Limb (tissue), 2 donors: ENCODE results near the gene DDX54.

Experiments
- DNase-seq, 2 donors: peaks; one replicate each; pipeline ENCODE4 v3.0.0-alpha.2; 2016; ENCODE audit errors: extremely low spot score in 2 of 2

Gene DDX54

DNA sequence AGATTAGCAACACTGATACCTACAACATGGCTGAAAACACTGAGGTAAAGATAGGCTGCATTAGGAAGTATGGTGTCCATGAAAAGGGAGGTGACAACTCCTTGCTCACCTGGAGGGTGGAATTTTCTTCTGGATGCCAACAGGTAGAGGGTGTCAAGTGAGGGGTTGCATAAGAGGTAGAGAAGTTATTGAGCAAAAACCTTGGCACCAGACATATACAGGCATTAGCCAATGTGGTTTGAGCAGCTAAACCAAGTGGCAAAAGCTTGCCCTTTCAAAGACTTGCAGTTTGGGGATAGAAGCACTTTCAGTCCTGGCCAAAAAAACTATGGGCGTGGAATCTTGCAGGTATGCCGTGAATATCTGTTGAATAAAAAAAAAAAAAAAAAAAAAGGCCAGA is 4.1 kb upstream of the DDX54 start:
- no peak for DNase-seq

DNA sequence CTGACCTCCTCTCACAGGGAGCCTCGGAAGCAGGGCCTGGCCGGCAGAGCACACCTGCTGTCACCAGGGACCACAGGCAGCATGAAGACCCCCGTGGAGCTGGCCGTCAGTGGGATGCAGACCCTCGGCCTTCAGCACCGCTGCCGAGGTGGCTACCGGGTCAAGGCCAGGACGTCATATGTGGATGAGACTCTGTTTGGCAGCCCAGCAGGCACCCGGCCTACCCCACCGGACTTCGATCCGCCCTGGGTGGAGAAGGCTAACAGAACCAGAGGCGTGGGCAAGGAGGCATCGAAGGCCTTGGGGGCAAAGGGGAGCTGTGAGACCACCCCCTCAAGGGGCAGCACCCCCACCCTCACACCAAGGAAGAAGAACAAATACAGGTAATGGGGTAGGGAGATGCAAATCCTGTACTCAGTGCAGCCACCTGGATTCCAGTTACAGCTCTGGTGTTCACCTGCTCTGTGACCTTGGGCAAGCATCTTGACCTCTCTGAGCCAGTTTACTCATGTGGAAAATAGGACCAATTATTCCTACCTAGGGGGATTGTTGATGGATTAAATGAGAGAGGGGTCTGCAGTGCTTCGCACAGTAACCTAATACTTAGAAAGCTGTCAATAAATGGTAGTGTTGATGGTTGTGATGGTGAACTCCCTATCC is 1.5 kb upstream of the DDX54 start:
- DNase-seq, result no peak

DNA sequence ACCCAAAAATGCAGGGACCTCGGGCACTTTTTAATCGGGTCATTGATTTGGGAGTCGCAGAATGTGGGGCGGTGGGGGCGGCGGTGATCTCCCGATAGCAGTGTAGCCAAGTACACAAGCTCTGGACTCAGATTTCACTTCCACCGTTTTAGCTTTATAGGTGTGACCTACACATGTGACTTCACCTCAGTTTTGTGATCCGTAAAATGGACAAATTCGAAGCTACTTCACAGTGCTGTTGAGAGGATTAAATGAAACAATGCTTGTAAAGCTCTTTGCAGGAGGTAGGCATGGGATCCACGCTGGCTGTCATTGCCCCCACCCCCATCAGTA is 721 bp upstream of the DDX54 start:
- no peak for DNase-seq

DNA sequence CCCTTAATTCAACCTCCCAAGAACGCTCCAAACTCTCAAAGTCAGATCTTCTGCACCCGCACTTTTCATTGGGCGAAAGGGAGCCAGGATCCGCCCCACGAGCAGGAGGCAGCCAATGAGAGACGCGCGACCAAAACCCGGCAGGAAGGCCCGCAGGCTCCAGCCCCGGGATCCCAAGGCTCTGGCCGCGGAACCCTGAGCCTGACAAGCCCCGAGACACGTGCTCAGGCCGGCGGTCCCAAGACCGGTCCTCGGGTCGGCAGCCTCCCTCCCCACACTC is 438 bp downstream of the DDX54 start:
- DNase-seq, result peak; percentile 91 to 92

DNA sequence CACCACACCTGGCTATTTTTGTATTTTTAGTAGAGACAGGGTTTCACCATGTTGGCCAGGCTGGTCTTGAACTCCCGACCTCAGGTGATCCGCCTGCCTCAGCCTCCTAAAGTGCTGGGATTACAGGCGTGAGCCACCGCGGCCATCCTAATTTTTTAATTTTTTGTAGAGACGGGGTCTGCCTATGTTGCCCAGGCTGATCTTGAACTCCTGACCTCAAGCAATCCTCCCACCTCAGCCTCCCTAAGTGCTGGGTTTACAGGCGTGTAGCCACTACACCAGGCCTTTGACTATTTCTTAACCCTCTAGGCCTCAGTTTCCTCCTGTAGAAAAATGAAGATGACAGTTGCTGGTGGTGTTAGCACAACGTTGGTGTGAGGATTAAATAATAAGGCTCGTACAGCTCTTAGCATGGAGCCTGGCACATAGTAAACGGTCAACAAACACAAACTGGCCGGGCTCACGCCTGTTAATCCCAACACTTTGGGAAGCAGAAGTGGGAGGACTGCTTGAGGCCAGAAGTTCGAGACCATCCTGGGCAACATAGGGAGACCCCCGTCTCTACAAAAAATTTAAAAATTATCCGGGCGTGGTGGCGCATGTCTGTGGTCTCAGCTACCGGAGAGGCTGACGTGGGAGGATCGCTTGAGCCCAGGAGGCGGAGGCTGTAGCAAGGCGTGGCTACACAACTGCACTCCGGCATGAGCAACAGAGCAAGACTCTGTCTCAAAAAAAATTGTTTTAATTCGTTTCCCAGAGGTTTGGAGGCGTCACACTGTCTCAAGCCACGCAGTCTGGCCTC is 979 bp downstream of the DDX54 start:
- DNase-seq, result no peak

DNA sequence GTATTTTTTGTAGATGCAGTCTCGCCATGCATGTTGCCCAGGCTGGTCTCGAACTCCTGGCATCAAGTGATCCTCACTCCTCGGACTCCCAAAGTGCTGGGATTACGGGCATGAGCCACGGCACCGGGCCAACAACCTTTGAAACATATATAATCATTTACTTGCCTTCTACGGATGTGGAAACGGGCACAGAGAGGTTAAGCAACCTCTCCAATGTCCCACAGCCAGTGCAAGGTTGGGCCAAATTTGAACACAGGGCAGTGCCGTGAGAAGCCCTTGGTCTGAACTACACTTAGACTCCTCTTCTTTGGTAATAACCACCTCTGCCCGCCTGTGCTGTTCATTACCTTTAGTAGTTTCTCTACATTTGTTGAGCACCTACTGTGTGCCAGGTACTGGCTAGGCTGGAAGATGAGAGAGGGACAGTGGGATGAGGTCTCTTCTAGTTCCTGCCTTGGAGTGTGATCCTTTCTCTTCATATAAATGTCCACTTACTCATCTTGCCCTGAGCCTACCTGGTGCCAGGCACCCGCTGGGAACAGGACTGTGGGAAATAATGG is 2.2 kb downstream of the DDX54 start:
- DNase-seq, result no peak

DNA sequence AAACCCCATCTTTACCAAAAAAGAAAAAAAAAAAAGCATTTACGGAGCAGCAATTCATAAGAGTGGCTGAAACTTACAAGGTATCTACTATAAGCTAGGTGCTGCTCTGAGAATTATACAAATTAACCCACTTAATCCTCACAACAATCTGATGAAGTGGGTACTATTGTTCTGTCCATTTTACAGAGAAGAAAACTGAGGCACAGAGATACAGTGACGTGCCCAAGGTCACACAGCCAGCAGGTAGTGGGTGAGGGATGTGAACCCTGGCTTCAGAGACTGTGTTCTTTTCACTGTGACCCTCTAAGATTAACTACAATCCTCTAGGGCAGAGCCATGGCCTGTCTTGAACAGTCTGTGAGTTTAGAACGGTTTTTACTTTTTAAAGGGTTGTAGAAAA is 3.3 kb downstream of the DDX54 start:
- DNase-seq, result no peak

DNA sequence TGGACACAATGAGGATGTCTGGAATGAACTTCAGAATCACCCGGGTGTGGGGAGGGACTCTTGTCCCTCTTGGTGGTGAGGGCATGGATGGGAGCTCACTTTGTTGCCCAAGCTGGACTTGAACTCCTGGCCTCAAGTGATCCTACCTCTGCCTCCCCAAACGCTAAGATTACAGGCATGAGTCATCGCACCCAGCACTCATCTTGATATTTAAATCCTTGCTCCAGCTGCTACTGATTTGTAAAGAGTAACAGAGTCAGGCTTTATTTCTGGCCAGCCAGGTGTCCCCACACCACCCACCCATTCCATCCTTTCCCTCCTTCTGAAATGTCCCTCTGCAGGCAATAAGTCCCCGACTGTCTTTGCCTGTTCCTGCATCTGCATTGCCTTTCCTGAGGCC is 4.9 kb downstream of the DDX54 start:
- no peak for DNase-seq

DNA sequence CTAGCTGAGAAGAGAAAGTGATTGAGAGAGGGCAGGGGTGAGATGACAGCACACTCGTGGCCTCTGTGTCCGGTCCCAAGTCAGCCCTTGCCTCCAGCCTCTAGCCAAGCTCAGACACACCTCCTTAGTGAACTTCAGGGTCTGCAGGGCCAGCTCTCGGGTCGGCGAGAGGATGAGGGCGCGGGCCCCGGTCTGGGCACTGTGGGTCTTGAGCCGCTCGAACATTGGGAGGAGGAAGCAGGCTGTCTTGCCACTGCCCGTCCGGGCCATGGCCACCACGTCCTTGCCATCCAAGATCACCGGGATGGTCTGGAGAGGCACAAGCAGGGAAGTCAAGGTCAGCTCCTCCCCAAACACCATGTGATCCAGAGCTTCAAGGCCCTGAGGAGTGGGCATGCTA is 6.3 kb downstream of the DDX54 start:
- DNase-seq, result no peak

DNA sequence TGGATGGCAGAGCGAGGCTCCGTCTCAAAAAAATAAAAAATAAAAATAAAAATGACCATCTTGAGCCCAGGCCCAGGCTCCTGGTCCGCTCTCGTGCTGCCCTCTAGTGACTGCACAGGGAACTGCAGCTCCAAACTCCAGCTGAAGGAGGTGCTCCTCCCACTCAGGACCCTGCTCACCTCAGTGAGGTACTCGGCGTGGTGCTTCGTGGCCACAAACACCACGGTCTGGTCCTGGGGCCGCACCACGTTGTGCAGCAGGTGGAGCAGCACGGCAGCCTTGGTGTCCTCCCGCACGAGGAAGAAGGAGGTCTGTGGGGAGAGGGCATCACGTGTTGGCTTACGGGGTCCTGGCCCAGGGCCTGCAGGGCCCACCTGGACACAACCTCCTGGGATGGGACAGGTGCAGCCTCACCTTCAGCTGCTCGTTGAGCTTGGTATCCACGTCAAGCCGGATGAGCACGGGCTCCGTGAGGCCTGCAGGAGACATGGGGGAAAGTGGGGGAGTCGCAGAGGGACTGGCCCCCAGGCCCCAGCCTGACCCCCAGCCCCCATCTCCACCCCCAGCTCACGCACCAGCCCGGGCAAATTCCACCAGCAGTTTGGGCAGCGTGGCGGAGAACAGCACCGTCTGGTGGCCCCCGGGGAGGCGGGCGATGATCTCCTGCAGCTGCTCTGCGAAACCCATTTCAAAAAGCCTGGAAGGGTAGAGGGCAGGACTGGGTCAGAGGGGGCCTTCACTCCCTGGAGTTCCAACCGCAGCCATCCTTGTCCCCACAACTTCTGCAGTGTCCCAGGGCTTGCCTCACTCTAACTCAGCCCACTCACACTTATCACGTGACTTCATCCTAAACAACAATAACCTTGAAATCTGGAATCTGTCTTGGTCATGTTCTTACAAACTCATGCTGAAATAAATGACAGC is 10.6 kb downstream of the DDX54 start:
- peak; percentile 40 to 87 for DNase-seq

DNA sequence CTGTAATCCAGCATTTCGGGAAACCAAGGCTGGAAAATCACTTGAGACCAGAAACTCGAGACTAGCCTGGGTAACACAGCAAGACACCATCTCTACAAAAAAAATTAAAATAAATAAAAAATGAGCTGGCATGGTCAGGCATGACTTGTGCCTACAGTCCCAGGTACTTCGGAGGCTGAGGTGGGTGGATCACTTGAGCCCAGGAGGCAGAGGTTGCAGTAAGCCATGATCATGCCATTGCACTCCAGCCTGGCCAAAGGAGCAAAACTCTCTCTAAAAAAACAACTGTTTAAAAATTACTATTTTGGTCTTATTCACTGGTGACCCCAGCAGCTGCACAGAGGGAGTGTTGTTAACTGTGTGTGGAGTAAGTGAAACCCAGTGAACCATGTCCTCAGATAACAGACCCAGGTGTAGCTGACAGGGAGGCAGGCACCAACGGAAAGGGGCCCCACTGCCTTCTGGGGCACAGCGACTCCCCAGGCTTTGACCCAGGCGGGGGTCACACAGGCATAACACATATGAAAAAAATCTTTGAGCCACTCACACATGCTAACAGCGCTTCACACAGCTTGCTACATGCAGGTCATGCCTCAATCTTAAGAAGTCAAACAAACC is 12.1 kb downstream of the DDX54 start:
- no peak for DNase-seq

DNA sequence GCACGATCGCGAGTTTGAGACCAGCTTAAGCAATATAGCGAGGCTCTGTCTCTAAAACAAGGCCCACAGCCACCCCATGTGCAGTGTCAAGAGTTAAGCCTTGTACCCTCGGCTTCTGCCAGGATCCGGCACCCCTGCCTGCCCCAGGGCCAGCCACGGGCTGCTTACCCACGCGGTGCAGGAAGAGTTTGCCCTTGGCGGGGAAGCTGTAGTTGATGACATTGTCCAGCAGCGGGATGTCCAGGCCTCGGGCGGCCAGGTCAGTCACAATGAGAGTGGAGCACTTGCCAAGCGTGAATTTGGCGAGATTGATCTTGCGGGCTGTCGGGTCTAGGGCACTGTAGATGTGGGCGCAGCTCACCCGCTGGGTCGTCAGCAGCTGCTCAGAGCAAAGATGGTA is 13.1 kb downstream of the DDX54 start:
- DNase-seq, result peak in 1 of 2 donors; percentile 15

DNA sequence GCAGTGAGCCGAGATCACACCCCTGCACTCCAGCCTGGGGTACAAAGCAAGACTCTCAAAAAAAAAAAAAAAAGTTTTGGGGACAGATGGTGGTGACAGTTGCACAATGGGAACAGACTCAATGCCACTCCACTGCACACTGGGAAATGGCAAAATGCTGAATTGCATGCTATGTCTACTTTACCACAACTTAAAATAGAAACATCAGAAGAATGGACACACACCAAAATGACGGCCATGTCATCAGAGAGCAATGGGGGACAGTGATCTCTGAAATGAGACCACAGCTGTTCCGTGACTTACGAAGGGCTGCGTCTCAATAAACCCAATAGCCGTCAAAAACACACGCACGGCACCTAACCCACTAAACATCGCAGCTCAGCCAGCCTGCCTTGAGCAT is 13.7 kb downstream of the DDX54 start:
- no peak for DNase-seq

DNA sequence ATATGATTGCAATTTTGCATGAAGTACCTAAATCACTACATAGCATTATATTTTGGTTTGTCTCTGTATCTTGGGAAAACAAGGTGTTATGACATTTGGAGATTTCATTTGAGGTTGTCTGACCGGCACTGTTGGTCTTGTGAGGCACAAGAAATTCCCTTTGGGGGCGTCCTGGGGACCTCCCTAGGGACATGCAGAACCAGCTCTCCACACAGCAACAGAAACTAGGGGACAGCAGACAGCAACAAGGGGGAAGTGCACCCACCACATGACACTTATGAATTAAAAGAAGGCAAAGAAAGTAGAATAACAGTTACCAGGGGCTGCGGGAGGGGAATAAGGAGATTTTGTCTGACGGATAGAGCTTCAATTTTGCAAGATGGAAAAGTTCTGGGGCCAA is 14.4 kb downstream of the DDX54 start:
- DNase-seq, result no peak

DNA sequence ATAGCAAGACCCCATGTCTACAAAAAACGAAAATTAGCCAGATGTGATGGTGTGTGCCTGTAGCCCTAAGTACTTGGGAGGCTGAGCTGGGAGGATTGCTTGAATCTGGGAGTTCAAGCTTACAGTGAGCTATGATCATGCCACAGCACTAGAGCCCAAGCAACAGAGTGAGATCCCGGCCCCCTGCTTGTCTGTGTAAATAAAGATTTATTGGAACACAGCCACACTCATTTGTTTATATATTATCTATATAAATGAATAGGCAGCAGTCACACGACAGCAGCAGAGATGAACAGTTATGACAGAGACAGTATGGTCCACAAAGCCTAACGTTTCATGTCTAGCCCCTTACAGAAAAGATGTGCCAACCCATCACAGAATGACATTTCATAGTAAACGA is 14.8 kb downstream of the DDX54 start:
- no peak for DNase-seq

DNA sequence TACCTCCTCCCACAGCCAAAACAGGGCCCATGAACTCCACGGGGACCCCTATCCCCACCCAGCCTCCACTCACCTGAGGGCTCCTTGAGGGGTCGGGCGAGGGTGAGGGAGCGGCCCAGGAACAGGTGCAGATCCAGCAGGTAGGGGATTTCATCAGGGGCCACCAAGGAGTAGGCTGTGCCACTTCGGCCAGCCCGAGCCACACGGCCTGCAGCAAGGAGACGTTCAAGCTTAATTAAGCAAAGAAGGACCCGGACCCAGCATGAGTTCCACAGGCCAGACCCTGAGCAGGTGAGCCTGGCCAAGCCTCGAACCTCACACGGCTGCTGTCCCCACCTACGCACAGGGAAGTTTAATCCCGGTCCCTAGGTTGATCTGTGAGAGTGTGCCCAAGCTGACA is 15.6 kb downstream of the DDX54 start:
- no peak for DNase-seq

DNA sequence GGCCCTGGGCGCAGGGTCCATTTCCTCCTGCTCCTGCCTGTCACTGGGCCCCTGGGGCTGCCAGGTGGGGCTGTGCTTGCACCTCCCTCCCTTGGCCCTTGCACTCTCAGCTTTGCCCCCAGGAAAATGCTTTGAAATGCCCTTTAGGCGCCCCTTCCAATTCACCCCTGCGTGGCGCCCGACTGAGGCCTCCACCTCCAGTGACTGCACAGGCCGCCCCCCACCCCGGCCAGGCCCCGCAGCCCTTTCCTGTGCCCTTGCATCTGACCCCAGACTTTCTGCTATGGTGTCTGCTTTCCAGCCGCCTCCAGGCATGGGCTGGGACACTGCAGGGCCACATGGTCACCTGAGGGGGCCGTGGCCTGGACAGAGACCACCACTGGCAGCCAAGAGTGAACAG is 17.4 kb downstream of the DDX54 start:
- DNase-seq, result no peak

DNA sequence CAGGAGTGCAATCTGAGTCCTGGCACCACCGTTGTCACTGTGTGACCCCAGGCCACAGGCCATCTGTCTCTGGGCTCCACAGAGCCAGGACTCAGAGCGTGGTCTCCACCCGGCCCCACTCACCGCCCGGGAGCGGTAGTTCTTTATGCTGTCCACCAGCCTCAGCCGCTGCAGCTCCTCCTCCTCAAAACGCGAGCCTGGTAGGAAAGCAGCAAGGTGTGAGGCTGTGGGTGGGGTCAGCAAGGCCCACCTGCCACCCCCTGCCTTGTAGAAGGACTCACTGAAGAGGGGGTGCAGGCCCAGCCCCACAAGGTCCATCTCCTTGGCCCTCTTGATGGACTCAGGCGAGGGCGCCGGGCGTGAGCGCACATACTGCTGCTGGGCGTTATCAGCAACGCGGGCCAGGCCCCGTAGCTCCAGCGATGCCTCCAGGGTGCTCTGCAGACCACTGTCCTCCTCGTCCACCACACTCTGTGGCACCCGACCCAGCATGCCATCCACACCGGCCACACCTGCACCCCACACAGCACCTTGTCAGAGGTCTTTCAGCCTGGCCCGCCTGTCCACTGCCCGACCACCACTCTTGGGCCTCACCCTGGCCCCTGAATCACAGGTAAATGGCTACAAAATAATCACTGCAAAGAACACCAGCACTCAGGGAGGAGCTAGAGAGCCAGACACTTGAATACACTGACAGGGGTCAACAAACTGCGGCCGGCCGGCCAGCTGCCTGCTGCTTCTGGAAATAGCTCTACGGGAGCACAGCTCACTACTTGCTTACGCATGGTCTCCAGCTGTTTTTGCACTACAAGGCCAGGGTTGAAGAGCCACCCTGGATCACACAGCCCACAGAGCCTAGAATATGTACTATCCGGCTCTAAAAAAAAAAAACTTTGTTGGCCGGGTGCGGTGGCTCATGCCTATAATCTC is 19.5 kb downstream of the DDX54 start:
- no peak for DNase-seq

DNA sequence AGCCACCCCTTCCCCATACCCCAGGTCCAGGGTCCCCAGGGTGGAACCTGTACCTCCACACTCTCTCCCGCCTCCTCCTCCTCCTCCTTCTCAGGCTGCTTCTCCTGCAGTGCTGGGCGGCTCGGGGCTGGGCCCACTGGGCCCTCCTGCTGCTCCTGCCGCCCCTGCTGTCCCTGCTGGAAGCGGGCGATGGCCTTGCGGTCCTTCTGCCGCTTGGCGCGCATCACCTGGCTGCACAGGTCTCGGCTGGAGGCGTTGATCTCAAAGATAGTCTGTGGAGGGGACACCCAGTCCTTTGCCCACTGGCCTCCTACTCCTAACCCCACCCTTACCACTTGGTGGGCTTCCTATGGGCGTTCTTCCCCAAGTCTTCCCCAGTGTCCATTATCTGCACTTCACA is 21.3 kb downstream of the DDX54 start:
- DNase-seq, result no peak

DNA sequence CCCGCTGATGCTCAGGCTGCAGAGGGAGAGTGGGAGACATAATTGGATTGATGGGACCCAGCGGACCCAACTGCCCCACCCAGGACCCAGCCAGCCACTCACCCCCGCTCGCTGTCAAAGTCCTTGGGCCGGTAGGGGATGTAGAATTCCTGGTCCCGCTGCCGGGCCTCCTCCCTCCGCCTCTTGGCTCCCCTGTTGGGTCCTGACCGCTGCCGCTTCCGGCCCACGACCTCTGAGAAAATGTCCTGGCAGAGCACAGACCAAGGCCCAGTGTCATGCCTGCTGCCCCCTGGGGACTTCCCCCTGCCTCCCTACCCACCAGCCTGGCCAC is 22.3 kb downstream of the DDX54 start:
- DNase-seq, result no peak
